Iris pigment epithelial cell (primary cell): ENCODE data around the gene ARID3B.

Experiments
- DNase-seq: peaks from one replicate; pipeline ENCODE4 v3.0.0-alpha.2; 2011; ENCODE audit warnings: low read depth

The ARID3B gene

DNA sequence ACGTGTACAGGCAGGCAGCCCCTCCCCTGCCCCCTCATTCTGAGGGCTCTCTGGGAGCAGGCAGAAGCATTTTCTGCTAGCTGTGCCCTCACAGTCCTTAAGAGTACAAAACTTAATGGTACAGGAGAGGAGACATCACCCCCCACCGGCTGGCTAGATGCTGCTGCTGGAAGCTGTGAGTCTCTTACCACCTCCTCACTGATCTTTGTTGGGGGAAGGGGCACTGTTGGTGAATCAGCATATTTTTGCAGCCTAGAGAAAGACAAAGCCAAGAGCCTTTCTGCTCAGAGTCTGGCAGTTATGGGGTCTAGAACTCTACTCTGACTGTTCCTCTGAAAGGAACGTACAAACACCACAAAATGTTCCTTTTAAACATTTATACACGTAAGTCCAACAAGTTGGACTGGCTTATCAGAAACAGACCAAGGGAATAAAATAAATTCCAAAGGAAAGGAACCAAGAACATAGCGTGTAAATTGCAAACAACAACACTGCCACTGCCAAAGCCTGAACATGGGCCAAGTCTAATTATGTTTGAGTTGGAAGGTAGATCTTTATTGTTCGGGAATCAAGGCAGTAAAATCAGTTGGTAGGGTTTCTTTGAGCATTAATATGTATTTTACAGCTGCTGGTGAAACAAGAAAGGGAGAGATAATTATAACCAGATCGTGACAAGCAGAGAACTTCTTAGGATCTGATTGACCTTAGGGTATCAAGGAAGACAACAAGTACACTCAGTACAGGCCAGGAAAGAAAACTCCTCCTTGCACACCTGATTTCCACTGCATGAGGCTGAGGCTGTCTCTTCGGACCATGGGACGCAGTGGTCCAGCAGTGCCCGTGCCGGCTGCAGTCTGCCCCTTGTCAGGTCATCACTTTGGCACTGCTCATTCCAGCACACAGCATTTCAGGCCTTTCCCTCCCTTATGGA lies 102.0 kb downstream of the ARID3B start:
- peak; percentile 71 for DNase-seq

GRCh38 chr15:74643665-74644204 lies 102.7 kb downstream of the ARID3B start:
- no peak for DNase-seq

- no peak for DNase-seq
Measured at GRCh38 chr15:74646480-74646879, 105.5 kb downstream of the ARID3B start.
